GM21619 (cell line): ENCODE data around the gene CTNND2.
A peak's percentile ranks its signal among the peaks of the same experiment; 100 is the strongest.

Source experiments
- ATAC-seq: cut with Tn5 transposase; IDR thresholded peaks from one replicate; pipeline ENCODE4 v1.9.1; 2021; ENCODE audit not compliant: unreplicated experiment

The CTNND2 gene

GRCh38 chr5:11064763-11065450, 839.3 kb downstream of the CTNND2 start:
- no peak for ATAC-seq

DNA sequence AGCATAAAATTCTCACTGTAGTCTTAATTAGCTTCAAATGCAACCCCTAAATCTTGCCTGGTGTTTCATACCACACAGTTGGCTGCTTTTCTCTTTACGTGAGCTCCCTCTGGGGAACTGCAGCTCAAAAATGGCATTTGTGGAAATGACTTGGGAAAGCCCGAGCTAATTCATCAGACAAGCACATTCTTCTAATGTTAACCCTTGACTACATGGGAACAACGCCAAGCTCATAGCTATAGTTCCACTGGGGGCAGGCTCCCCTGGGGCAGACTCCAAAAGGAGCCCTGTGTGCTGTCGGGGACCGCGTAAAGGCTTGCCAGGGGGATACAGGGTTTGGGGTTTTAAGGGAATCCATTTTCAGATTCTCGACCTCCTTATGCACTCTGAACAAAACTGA, 841.8 kb downstream of the CTNND2 start:
- no peak for ATAC-seq

- ATAC-seq: no peak
Measured at GRCh38 chr5:11056560-11056959, 847.7 kb downstream of the CTNND2 start.

GRCh38 chr5:11054014-11054413, 850.2 kb downstream of the CTNND2 start:
- no peak for ATAC-seq

DNA sequence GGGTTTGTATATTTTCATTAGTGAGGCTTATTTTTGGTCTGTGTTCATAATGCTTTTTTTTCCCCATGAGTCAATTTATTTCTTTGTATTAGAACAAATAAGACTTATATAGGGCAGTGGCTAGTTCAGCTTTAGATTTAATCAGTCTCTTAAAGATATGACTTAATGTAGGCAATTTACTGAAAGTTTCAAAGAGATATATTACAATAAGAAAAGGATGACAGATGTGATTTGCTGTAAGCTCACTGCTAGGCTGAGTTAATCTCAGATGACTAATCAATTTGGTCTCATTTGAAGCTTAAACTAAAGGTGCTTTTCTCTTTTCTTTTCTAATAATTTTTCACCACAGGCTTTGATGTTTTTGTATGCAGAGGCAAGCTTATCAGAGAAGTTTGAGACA, 851.4 kb downstream of the CTNND2 start:
- ATAC-seq: no peak

DNA sequence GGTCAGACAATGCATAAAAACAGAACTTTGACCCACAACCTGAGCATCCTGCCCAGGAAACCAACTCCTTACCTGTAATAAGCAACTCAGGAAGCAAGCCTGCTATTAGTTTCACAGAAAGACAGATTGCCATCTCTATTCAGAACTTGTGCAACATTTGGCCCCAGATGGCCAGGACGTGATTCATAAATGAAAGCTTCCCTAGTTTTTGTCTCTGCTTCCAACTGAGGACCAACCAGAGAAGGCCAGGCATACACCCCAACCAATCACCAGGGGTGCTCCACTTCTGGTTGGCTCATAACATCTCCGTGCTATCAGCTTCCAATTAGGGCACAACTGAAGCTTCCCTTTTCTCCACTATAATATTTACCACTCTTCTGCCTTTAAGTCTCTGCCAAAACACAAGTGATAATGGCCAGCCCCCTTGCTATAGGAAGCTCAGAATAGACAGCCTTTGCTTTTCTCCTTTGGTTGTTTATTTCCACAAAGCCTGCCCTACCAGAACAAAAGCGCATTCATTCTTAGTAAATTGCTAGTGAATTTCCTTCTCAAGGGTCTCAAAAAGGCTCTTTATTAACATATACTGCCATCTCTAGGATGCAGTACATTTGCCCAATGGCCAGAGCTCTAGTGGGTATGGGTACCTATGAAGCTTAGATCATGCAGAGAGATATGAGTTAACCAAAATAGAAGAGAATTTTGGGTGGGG, 853.5 kb downstream of the CTNND2 start:
- no peak for ATAC-seq

GRCh38 chr5:11048760-11049159, 855.5 kb downstream of the CTNND2 start:
- ATAC-seq: no peak

DNA sequence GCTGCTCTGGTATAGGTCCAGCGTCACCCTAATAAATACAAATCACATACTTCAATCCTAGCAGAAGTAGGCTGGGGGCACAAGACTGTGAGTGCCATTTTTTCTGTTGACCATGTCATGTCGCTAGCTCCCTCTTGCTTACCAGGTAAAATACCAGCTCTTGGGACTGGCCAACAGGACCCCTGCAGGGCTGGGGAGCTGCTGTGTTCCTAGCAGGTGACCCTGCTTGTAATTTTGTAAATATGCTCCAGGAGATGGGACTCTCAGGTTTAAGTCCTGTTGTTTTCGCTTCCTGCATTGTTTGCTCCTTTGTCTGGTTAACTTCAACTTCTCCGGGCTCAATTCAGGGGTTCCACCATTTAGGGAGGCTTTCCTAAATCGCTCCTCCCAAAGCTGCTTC, 856.6 kb downstream of the CTNND2 start:
- ATAC-seq: no peak

DNA sequence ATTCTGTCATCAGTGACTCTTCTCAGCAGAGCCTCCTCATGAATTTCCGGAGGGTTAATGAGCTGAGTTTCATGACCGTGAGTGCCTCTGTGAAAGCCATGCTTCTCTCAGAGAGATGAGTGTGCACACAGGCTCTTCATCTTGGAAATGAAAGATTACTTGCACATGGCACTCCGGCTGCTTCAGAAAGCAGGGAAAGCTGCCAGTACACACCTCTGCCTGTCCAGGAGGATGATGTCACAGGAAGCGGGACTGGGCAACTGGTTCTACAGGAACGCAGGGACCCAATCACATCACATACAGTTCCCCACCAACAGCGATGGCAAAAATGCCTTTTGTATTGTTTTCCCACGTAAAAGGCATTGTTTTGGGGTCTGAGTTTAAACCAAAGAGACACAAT, 857.2 kb downstream of the CTNND2 start:
- ATAC-seq: no peak

- no peak for ATAC-seq
Measured at GRCh38 chr5:11046160-11046559, 858.1 kb downstream of the CTNND2 start.

DNA sequence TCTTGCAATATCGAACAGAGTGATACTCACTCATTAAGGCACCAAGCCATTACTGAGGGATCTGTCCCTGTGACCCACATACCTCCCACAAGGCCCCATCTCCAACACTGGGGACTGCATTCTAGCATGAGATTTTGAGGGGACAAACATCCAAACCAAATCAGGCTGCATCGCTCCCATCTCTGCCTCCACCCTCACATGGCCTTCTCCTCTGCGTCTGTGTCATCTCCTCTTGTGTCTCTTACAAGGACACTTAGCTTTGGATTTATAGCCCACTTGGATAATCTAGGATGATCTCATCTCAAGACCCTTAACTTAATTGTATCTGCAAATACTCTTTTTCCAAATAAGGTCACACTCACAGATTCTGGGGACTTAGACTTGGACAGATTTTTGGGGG, 858.8 kb downstream of the CTNND2 start:
- no peak for ATAC-seq

GRCh38 chr5:11044581-11044980, 859.7 kb downstream of the CTNND2 start:
- ATAC-seq: no peak

- ATAC-seq: no peak
Measured at GRCh38 chr5:11043881-11044280, 860.4 kb downstream of the CTNND2 start.

GRCh38 chr5:11040345-11040744, 863.9 kb downstream of the CTNND2 start:
- peak; percentile 39 for ATAC-seq

DNA sequence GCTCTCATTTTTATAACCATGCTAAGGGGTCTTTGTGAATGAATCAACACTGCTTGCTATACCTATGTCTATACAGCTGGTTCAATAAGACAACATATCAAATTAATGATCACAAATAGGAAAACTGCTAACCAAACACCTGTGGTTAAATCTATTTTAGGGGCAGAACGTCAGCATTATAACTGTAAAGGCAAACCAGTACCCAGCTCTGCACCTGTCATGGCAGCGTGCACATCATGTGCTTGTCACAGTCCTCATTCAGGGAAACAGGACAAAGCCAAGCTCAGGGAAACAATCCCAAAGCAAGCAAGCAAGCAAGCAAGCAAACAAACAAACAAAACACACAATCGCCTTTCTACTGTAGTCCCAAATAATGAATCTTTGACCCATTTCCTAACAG, 865.5 kb downstream of the CTNND2 start:
- ATAC-seq: no peak

- ATAC-seq: no peak
Measured at GRCh38 chr5:11037941-11038340, 866.3 kb downstream of the CTNND2 start.

DNA sequence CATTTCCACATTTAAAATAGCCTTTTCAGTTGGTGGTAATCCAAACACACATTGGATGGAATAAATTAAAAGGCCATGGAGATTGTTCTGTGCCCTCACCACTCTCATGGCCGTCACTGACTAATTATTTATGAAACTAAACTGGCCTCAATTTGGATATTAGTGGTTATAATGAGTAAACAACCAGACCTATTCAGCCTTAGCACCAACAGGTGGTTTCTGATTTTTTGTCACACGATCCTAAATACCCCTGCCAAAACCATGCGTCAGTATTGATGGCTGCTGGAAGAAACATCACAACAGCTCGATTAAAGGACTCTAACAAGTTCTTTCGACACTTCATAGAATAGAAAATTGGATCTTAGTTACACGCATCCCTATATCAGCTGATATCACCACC, 867.2 kb downstream of the CTNND2 start:
- peak; percentile 60 for ATAC-seq

DNA sequence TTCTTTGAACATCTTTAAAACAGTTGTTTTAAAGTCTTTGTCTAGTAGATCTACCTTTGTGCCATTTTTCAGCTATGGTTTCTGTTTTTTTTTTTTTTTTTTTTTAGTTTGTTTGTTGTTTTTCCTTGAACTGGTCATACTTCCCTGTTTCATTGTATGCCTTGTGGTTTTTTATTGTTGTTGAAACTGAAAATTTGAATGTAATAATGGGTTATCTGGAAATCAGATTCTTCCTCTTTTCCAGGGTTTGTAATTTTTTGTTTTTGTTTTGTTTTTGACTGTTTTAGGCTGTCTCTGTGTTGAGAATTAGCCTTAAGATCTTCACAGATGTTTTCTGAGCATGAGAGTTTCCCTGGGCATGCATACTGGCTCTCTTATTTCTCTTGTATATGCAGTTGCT, 873.6 kb downstream of the CTNND2 start:
- ATAC-seq: no peak

DNA sequence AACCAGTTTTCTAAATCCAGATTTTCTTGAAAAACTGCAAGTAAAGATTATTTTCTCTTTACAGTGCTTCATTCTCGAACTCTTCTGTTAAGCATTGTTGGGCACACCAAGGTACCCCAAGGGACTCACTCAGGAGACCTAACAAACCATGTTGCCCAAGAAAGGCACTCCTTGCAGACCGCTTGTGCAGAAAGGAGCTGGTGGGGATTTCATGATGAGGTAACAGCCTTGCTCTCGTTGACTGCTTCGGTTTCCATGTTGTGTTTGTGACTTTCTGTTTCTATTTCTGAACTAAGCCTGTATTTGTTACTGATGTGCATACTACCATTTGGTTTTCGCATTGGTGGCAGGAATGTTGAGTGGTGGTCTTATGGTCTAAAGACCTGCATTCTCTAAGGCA, 876.6 kb downstream of the CTNND2 start:
- peak; percentile 83 for ATAC-seq

DNA sequence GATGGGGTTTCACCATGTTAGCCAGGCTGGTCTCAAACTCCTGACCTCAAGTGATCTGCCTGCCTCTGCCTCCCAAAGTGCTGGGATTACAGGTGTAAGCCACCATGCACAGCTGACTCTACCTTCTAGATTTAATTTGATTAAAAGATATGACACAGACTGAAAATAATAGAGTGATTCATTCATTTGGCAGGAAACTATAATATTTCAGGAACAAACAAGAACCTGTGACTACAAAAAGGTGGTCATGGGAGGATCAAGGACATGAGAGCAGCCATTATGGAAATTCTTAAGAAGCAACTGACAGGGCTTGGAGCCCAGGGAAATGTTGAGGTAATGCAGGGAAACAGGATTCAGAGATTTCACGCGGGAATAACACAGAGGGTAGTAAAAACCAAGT, 877.7 kb downstream of the CTNND2 start:
- ATAC-seq: no peak

DNA sequence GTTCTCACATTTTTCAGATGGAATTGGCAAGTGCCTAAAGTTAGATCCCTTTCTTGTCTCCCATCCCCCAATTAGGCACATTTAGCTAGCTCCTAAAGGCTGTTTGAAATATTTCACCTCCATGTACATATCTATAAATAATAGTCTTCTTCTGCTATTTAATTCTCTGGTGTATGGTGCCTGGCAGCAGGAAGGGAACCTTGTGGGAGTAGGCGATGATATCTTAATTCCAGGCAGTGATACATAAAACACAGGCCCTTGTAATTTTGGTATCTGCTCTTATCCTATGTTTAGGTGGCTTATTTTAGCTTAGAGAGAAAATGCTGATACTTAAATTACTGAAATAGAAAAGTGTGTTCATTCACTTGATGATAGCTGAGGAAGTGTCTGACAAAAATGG, 880.3 kb downstream of the CTNND2 start:
- ATAC-seq: no peak

DNA sequence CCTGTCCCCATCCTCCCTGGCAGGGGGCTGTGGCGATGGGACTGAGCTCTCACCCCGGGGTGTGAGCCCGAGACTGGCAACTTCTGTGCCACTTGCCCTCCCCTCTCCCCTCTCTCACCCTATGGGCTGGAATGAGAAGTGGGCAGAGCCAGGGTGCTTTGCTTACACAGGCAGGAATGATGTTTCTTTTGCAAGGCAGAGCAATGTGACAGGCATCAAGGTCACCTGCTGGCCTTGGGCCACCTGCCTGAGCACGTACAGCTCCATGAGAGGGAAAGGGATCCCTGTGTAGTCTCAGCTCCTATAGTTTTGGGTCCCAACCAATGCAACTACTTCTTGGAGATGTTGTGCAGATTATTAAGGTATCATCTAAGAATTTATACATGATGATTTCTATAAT, 890.5 kb downstream of the CTNND2 start:
- ATAC-seq: no peak

- no peak for ATAC-seq
Measured at GRCh38 chr5:11012295-11012694, 892.0 kb downstream of the CTNND2 start.
